Spleen (tissue), 11 donors: Measurements from ENCODE around the gene UBE2N. TPM values are rescaled to one million over a fixed set of nuclear protein-coding genes. Genes with fewer than 3 reads are reported as not detected.

Experiments
- DNase-seq: peaks from one replicate; pipeline ENCODE4 v3.0.0-alpha.2; 2020
- H3K27ac ChIP-seq, 8 donors: fragments of 200-600 bp; sonication (generic) in 7 of 8; 1 replicate in 4 of 8; 2 replicates in 4 of 8; pipeline versions ENCODE4 v1.5.0 to v1.8.0; 2016 to 2021; ENCODE audit warnings: inconsistent platforms in 4 of 8, mild to moderate bottlenecking in 4 of 8, moderate library complexity in 1 of 8
- H3K27me3 ChIP-seq, 7 donors: fragments of 200-600 bp; sonication (generic) in 6 of 7; replicated peaks in 1 of 7; 1 replicate in 4 of 7; 2 replicates in 3 of 7; pipeline versions ENCODE4 v1.5.0 to v1.8.0; 2016 to 2021; ENCODE audit warnings: inconsistent platforms in 3 of 7, mild to moderate bottlenecking in 1 of 7
- H3K36me3 ChIP-seq, 6 donors: fragments of 200-600 bp; sonication (generic) in 5 of 6; 1 replicate in 4 of 6; 2 replicates in 2 of 6; pipeline versions ENCODE4 v1.5.0 to v1.8.0; 2016 to 2021; ENCODE audit warnings: inconsistent platforms in 2 of 6
- H3K4me1 ChIP-seq, 6 donors: fragments of 200-600 bp; sonication (generic) in 5 of 6; 1 replicate in 3 of 6; 2 replicates in 3 of 6; pipeline versions ENCODE4 v1.5.0 to v1.8.0; 2016 to 2021; ENCODE audit warnings: inconsistent platforms in 3 of 6
- H3K4me3 ChIP-seq, 8 donors: fragments of 200-600 bp; sonication (generic) in 7 of 8; 1 replicate in 4 of 8; 2 replicates in 4 of 8; pipeline versions ENCODE4 v1.5.0 to v1.8.0; 2016 to 2021; ENCODE audit warnings: inconsistent platforms in 4 of 8, mild to moderate bottlenecking in 4 of 8, moderate library complexity in 2 of 8
- H3K9me3 ChIP-seq, 8 donors: fragments of 200-600 bp; sonication (generic) in 7 of 8; 1 replicate in 4 of 8; 2 replicates in 4 of 8; pipeline versions ENCODE4 v1.5.0 to v1.8.0; 2016 to 2021; ENCODE audit warnings: inconsistent platforms in 4 of 8
- CTCF ChIP-seq, 11 experiments: fragments of 200-600 bp in 7 of 11; fragments of 450-650 bp in 4 of 11; sonication (generic) in 4 of 11; IDR thresholded peaks in 8 of 11; conservative IDR thresholded peaks in 3 of 11; 1 replicate in 7 of 11; 2 replicates in 4 of 11; pipeline versions ENCODE4 v1.4.0 to v1.8.0; 2016 to 2021; ENCODE audit warnings: antibody characterized with exemption in 11 of 11, inconsistent platforms in 4 of 11, mild to moderate bottlenecking in 1 of 11
- POLR2A ChIP-seq, 3 donors: fragments of 450-650 bp; IDR thresholded peaks; one replicate each; pipeline ENCODE4 v1.5.1; 2017; ENCODE audit warnings: antibody characterized with exemption in 3 of 3, mild to moderate bottlenecking in 1 of 3
- POLR2AphosphoS5 ChIP-seq, 3 donors: sonication (generic); formaldehyde crosslinking; IDR thresholded peaks; one replicate each; pipeline ENCODE4 v1.5.1; 2017; ENCODE audit warnings: antibody characterized with exemption in 3 of 3
- whole genome bisulfite sequencing, 5 donors: extraction: QIAGEN DNeasy Blood & Tissue Kit in 3 of 5; methylation state at CpG; one replicate each; pipeline versions ENCODE4 v1.1.5 to v1.1.7; 2013 to 2018; 5-methylcytosine and 5-hydroxymethylcytosine counted together
- intact Hi-C: fragments of 100-400 bp; cut with DNase I; formaldehyde crosslinking; loops from one replicate; pipeline ENCODE4 v1.15.0; 2023; ENCODE audit warnings: low total_unique reads
- polyA plus RNA-seq, 3 donors: library from polyadenylated mRNA; stranded (reverse); fragments of 200-250 nt; gene quantifications; one replicate each; pipeline ENCODE4 v1.2.1, GENCODE V29; 2013
- total RNA-seq, 7 donors: library from RNA; depleted of rRNA in 3 of 7; stranded (reverse); fragments of >200 nt in 3 of 7; fragmentation: NEBNext Ultra II Directional in 4 of 7; extraction: Animal tissue kit (Norgen Biotek cat#: 25700) in 4 of 7; gene quantifications; one replicate each; pipeline versions ENCODE4 v1.1.0 to v1.2.1, GENCODE V29; 2016 to 2021
- donor health status: healthy with polysubstance abuse.
- donor health status: DM: no; HTN: no; CAD: no; lungs with moderate emphysema.
- donor health status: DM: no; HTN: no; CAD: no.
- donor health status: Bipolar disorder and iron deficiency.
- donor health status: healthy.
- donor health status: DM: no; HTN: no; CAD: no.
- donor health status: DM: yes; HTN: yes; CAD: no.

UBE2N gene
- total and polyA plus RNA-seq, 10 donors = 33.5 to 84.4 (median 63.0) TPM

- H3K4me3 ChIP-seq = peak within 1 kb of the TSS; percentile 48 to 84 (median 67)
- peak; percentile 91 to 93 (median 92) for TF ChIP-seq POLR2AphosphoS5 (IDR thresholded peaks at IDR 0.05)
- no peak for TF ChIP-seq POLR2A (IDR thresholded peaks at IDR 0.05)
- peak; percentile 51 to 88 (median 79) for TF ChIP-seq CTCF (IDR thresholded peaks at IDR 0.05 in 8 of 11, conservative IDR thresholded peaks at IDR 0.05 in 3 of 11)
- intact Hi-C loops = no loop called here
- 0 to 1% (median 0%) methylated on average over 13 to 36 of the region's 36 CpGs for WGBS, 5 donors
- no peaks in the 10 kb centered on the region for H3K9me3 ChIP-seq
- H3K27me3 ChIP-seq = no peaks in the 10 kb centered on the region
- peaks cover 8 to 40% (median 29%) of the 10 kb centered on the region in 6 donors for H3K4me1 ChIP-seq
- H3K36me3 ChIP-seq = peaks cover 0 to 33% (median 9%) of the 10 kb centered on the region in 6 donors
- peak within 1 kb of the TSS; percentile 72 to 96 (median 93) for H3K27ac ChIP-seq
- peak; percentile 97 for DNase-seq
Measured at GRCh38 chr12:93467351-93468007, 25.7 kb upstream of the UBE2N start, which contains the start of gene MRPL42. Gene MRPL42, plus strand, starts transcription at chr12:93467514. Its CDS starts 1,772 bp downstream, at chr12:93469286.

GRCh38 chr12:93466625-93467350, 25.0 kb upstream of the UBE2N start:
- no peak for DNase-seq
- intact Hi-C loops = no loop called here
- peak overlapping the region in 6 of 8 donors; percentile 91 to 96 (median 94) for H3K27ac ChIP-seq
- peak overlapping the region in 6 of 8 donors; percentile 60 to 84 (median 67) for H3K4me3 ChIP-seq
- no peaks in the 10 kb centered on the region for H3K27me3 ChIP-seq
- peaks cover 0 to 26% (median 8%) of the 10 kb centered on the region in 6 donors for H3K36me3 ChIP-seq
- H3K4me1 ChIP-seq = peaks cover 8 to 40% (median 29%) of the 10 kb centered on the region in 6 donors
- no peak for TF ChIP-seq POLR2AphosphoS5 (IDR thresholded peaks at IDR 0.05)
- no peak for TF ChIP-seq CTCF (IDR thresholded peaks at IDR 0.05 in 8 of 11, conservative IDR thresholded peaks at IDR 0.05 in 3 of 11)
- TF ChIP-seq POLR2A (IDR thresholded peaks at IDR 0.05) = no peak
- WGBS, 5 donors = 92 to 98% (median 94%) methylated on average over 9 of the region's 9 CpGs
- no peaks in the 10 kb centered on the region for H3K9me3 ChIP-seq

GRCh38 chr12:93465841-93466240, 24.1 kb upstream of the UBE2N start:
- intact Hi-C loops = no loop called here
- no peak for TF ChIP-seq POLR2AphosphoS5 (IDR thresholded peaks at IDR 0.05)
- no peak for TF ChIP-seq POLR2A (IDR thresholded peaks at IDR 0.05)
- no peak for TF ChIP-seq CTCF (IDR thresholded peaks at IDR 0.05 in 8 of 11, conservative IDR thresholded peaks at IDR 0.05 in 3 of 11)
- WGBS, 5 donors = 91 to 97% (median 95%) methylated on average over 5 of the region's 5 CpGs
- Histone ChIP-seq H3K27ac (no peak overlapping the region), H3K36me3 (peaks cover 0 to 16% (median 4%) of the 10 kb centered on the region in 6 donors), H3K27me3 (no peaks in the 10 kb centered on the region), H3K4me3 (no peak overlapping the region), H3K9me3 (no peaks in the 10 kb centered on the region), H3K4me1 (peaks cover 8 to 40% (median 28%) of the 10 kb centered on the region in 6 donors)
- no peak for DNase-seq

- H3K4me3 ChIP-seq = no peak overlapping the region
- H3K4me1 ChIP-seq = peaks cover 0 to 17% (median 3%) of the 10 kb centered on the region in 6 donors
- no peaks in the 10 kb centered on the region for H3K9me3 ChIP-seq
- H3K27me3 ChIP-seq = no peaks in the 10 kb centered on the region
- H3K27ac ChIP-seq = no peak overlapping the region
- intact Hi-C loops = no loop called here
- no peaks in the 10 kb centered on the region for H3K36me3 ChIP-seq
- TF ChIP-seq POLR2A (IDR thresholded peaks at IDR 0.05) (no peak), POLR2AphosphoS5 (IDR thresholded peaks at IDR 0.05) (no peak), CTCF (IDR thresholded peaks at IDR 0.05 in 8 of 11, conservative IDR thresholded peaks at IDR 0.05 in 3 of 11) (no peak)
- no peak for DNase-seq
- 70 to 94% (median 83%) methylated on average over 3 of the region's 3 CpGs for WGBS, 5 donors
Measured at GRCh38 chr12:93461503-93461902, 19.8 kb upstream of the UBE2N start.
